ENCODE measurements around the gene PI4KB.

Gene PI4KB

DNA sequence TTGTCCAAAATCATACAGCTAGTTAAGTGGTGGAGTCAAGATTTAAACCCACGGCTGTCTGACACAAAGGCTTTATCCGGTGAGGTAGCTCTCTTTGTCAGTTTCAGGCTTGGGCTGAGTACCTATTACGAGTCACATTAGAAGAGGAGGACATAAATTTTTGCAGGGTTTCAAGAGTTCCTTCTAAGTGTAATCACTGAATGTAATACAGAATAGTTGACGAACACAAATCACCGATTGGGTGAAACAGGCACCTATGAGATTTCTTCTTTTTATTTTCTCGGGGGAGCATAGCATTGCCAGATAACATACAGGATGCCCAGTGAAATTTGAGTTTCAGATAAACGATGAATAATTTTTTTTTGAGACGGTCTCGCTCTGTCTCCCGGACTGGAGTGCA is 71.8 kb downstream of the PI4KB start:
- Mint-ChIP-seq H3K4me1 (ENCODE audit: low read depth) (peaks cover 15% of the 10 kb centered on the region), H3K27me3 (ENCODE audit: low read depth) (no peaks in the 10 kb centered on the region), H3K9me3 (no peaks in the 10 kb centered on the region), H3K4me3 (peak overlapping the region; percentile 92), H3K27ac (peak overlapping the region; percentile 91), H3K36me3 (ENCODE audit: low read depth) (peaks cover 4% of the 10 kb centered on the region)
- no peak for DNase-seq (ENCODE audit: low spot score)

GRCh38 chr1:151254217-151255213 is 72.7 kb downstream of the PI4KB start, which contains the start of gene PSMD4:
TSS of gene PSMD4 (plus strand) at chr1:151254734. CDS start at chr1:151254783, 49 bp downstream.
- Mint-ChIP-seq H3K27me3 (ENCODE audit: low read depth) (no peaks in the 10 kb centered on the region), H3K27ac (peak within 1 kb of the TSS; percentile 91), H3K4me1 (ENCODE audit: low read depth) (peaks cover 15% of the 10 kb centered on the region), H3K9me3 (no peaks in the 10 kb centered on the region), H3K4me3 (peak within 1 kb of the TSS; percentile 92), H3K36me3 (ENCODE audit: low read depth) (peaks cover 9% of the 10 kb centered on the region)
- DNase-seq (ENCODE audit: low spot score) = peak; percentile 92

DNA sequence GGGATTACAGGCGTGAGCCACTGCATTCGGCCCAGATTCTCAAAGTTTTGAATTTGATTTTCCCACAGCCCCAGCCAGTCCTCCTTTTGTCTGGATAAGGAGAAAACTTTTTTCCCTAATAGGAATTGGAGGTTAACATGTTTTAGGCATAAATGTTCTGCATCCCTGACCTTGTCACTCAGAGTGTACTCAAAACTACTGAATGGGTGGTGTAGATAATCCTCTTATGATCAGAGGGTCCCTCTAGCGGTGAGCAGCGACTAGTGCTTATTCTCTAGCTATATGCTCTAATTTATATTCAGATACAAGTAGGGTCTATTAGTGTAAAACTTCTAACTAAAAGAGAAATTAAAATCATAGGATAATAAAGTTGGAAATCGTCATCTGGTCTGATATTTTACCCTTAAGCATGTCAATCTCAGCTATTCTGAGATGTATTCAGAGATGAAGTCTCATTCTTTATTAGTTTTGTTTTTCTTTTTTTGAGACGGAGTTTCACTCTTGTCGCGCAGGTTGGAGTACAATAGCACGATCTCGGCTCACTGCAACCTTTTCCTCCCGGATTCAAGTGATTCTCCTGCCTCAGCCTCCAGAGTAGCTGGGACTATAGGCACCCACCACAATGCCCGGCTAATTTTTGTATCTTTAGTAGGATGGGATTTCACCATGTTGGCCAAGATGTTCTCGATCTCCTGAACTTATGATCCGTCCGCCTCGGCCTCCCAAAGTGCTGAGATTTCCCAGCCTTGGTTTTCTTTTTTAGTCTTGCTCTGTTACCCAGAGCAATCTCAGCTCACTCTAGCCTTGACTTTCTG is 75.4 kb downstream of the PI4KB start:
- peaks cover 10% of the 10 kb centered on the region for H3K4me1 Mint-ChIP-seq (ENCODE audit: low read depth)
- H3K27me3 Mint-ChIP-seq (ENCODE audit: low read depth) = no peaks in the 10 kb centered on the region
- H3K4me3 Mint-ChIP-seq = no peak overlapping the region
- H3K9me3 Mint-ChIP-seq = no peaks in the 10 kb centered on the region
- peak; percentile 37 for DNase-seq (ENCODE audit: low spot score)
- no peak overlapping the region for H3K27ac Mint-ChIP-seq
- peaks cover 28% of the 10 kb centered on the region for H3K36me3 Mint-ChIP-seq (ENCODE audit: low read depth)

GRCh38 chr1:151246786-151247185 is 80.4 kb downstream of the PI4KB start:
- no peaks in the 10 kb centered on the region for H3K27me3 Mint-ChIP-seq (ENCODE audit: low read depth)
- no peak for DNase-seq (ENCODE audit: low spot score)
- H3K4me3 Mint-ChIP-seq = no peak overlapping the region
- H3K27ac Mint-ChIP-seq = no peak overlapping the region
- no peaks in the 10 kb centered on the region for H3K9me3 Mint-ChIP-seq
- peaks cover 61% of the 10 kb centered on the region for H3K36me3 Mint-ChIP-seq (ENCODE audit: low read depth)
- no peaks in the 10 kb centered on the region for H3K4me1 Mint-ChIP-seq (ENCODE audit: low read depth)

DNA sequence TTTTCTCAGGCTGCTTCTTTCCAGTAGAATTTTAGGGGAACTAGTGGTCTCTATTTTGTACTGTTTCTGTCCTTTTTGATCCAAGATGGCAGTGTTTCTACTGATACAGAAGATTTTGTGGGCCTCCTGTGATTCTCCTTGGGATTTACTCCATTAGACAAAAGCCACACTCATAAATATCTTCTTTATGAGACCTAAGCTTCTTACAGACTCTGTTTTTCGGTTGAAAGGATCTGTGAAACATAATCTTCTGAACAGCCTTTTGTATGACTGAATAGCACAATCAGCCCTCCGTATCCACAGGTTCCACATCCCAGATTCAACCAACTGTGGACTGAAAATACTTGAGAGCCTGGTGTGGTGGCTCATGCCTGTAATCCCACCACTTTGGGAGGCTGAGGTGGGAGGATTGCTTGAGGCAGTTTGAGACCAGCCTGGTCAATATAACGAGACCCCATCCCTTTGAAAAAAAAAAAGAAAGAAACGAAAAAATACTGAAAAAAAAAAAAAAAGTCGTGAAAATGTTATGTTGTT is 83.5 kb downstream of the PI4KB start:
- Mint-ChIP-seq H3K27ac (no peak overlapping the region), H3K9me3 (no peaks in the 10 kb centered on the region), H3K4me1 (ENCODE audit: low read depth) (no peaks in the 10 kb centered on the region), H3K4me3 (no peak overlapping the region), H3K36me3 (ENCODE audit: low read depth) (peaks cover 61% of the 10 kb centered on the region), H3K27me3 (ENCODE audit: low read depth) (no peaks in the 10 kb centered on the region)
- DNase-seq (ENCODE audit: low spot score) = no peak

- DNase-seq (ENCODE audit: low spot score) = no peak
- no peaks in the 10 kb centered on the region for H3K27me3 Mint-ChIP-seq (ENCODE audit: low read depth)
- H3K36me3 Mint-ChIP-seq (ENCODE audit: low read depth) = peaks cover 59% of the 10 kb centered on the region
- H3K9me3 Mint-ChIP-seq = no peaks in the 10 kb centered on the region
- H3K27ac Mint-ChIP-seq = no peak overlapping the region
- H3K4me1 Mint-ChIP-seq (ENCODE audit: low read depth) = peaks cover 2% of the 10 kb centered on the region
- H3K4me3 Mint-ChIP-seq = no peak overlapping the region
Measured at GRCh38 chr1:151242442-151242841, 84.8 kb downstream of the PI4KB start.
